Measurements from ENCODE around the gene RNU5B-1.

- TF ChIP-seq CTCF (IDR thresholded peaks at IDR 0.05) (no peak), POLR2A (IDR thresholded peaks at IDR 0.05) (no peak)
These were observed 30.2 kb downstream of the RNU5B-1 start for GRCh38 chr15:65334586-65335231.
